ENCODE results near the gene KRTAP3-1. TPM values are rescaled to one million over a fixed set of nuclear protein-coding genes. Genes with fewer than 3 reads are reported as not detected.

Gene KRTAP3-1
- total and polyA plus RNA-seq, 9 of the 15 experiments (the other 6 are each of a cell fraction or from before 2014, with no cell fraction given) = not detected

- intact Hi-C loops (cut with micrococcal nuclease) = no loop called here
- H3K27ac ChIP-seq (ENCODE audit: extremely low read depth, low read depth, low read length) = no peak overlapping the region
- FAIRE-seq (no peak), DNase-seq (ENCODE audit: extremely low read depth in 1 of 4, low spot score in 3 of 4) (no peak), ATAC-seq (no peak)
- H3K4me3 ChIP-seq = no peak overlapping the region
- no peaks in the 10 kb centered on the region; a peak in 1 of 5 replicates for H3K27me3 ChIP-seq (ENCODE audit: control insufficient read depth in 2 of 2, insufficient read depth in 2 of 2, low read length in 2 of 2)
- 2% methylated on average over 3 of the region's 3 CpGs for WGBS (ENCODE audit: insufficient coverage, low coverage, missing lambda C conversion rate)
- in situ Hi-C loops (cut with MboI) = no loop called here
- BruUV-seq (replicated peaks) = no TSS peak
- POLR2A ChIA-PET = interaction anchor here (1.3 kb wide), 1 partner anchor 20 kb away, joined by 5 read pairs; no protein-coding TSS in a partner anchor
- TF ChIP-seq MEIS2 (IDR thresholded peaks at IDR 0.05; ENCODE audit: partially characterized antibody) = no peak
- no peak for TF ChIP-seq TCF3 (CRISPR knock-in tag; IDR thresholded peaks at IDR 0.05)
- no peak for TF ChIP-seq ASH1L (IDR thresholded peaks at IDR 0.05; ENCODE audit: borderline replicate concordance, low read depth, partially characterized antibody)
- TF ChIP-seq, protein P1, sequence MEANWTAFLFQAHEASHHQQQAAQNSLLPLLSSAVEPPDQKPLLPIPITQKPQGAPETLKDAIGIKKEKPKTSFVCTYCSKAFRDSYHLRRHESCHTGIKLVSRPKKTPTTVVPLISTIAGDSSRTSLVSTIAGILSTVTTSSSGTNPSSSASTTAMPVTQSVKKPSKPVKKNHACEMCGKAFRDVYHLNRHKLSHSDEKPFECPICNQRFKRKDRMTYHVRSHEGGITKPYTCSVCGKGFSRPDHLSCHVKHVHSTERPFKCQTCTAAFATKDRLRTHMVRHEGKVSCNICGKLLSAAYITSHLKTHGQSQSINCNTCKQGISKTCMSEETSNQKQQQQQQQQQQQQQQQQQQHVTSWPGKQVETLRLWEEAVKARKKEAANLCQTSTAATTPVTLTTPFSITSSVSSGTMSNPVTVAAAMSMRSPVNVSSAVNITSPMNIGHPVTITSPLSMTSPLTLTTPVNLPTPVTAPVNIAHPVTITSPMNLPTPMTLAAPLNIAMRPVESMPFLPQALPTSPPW (CRISPR knock-in tag; IDR thresholded peaks at IDR 0.05) = no peak
- TF ChIP-seq RBFOX2 (IDR thresholded peaks at IDR 0.05; ENCODE audit: low read depth, low read length) = no peak
- no peak for TF ChIP-seq PPARD (CRISPR knock-in tag; IDR thresholded peaks at IDR 0.05)
- TF ChIP-seq FOXO4 (CRISPR knock-in tag; IDR thresholded peaks at IDR 0.05) = no peak
- no peak for TF ChIP-seq ZFP91 (CRISPR knock-in tag; IDR thresholded peaks at IDR 0.05)
- no peak overlapping the region for H3K4me2 ChIP-seq (ENCODE audit: insufficient read depth, low read length)
- no peaks in the 10 kb centered on the region for H3K36me3 ChIP-seq (ENCODE audit: control insufficient read depth, insufficient read depth, low read length)
- CTCF ChIA-PET (ENCODE audit: low intra/inter-chr PET ratio) = no interaction called here
- no peaks in the 10 kb centered on the region for H3K79me2 ChIP-seq (ENCODE audit: control insufficient read depth, insufficient read depth, low read length)
- no peaks in the 10 kb centered on the region for H3K9me1 ChIP-seq (ENCODE audit: control insufficient read depth, insufficient read depth, low read length)
- no peaks in the 10 kb centered on the region for H3K4me1 ChIP-seq (replicated peaks in 1 of 2; ENCODE audit: control insufficient read depth in 2 of 2, insufficient read depth in 2 of 2, low read length in 2 of 2)
- H3K9me3 ChIP-seq (replicated peaks; ENCODE audit: control insufficient read depth, insufficient read depth, low read depth, low read length) = no peaks in the 10 kb centered on the region
- no peaks in the 10 kb centered on the region for H4K20me1 ChIP-seq (replicated peaks; ENCODE audit: control insufficient read depth, insufficient read depth, low read length)
- H3K9ac ChIP-seq (ENCODE audit: insufficient read depth in 1 of 2, low read depth in 2 of 2, low read length in 2 of 2) = no peak overlapping the region
- no peak overlapping the region for H2AFZ ChIP-seq (ENCODE audit: low read depth, low read length)
These were observed 16.3 kb downstream of the KRTAP3-1 start for GRCh38 chr17:40992666-40993065.
